Hematopoietic multipotent progenitor cell treated with erythropoietin and hydrocortisone succinate and interleukin-3 and kit ligand, for 15 days (in vitro differentiated cells): ENCODE data around the gene NCOA1.
A peak's percentile ranks its signal among the peaks of the same experiment; 100 is the strongest.
"Not testable (repeated sequence)": the region's sequence is repeated elsewhere in the genome, so short reads cannot be mapped to it uniquely, and the experiment has no call there.

ENCODE experiments used
- DNase-seq: peaks from one replicate; pipeline ENCODE4 v3.0.0-alpha.2; 2015; ENCODE audit warnings: low spot score

NCOA1 gene

GRCh38 chr2:24490690-24491541 is at the start of gene NCOA1:
TSS of gene NCOA1 (plus strand) at chr2:24491254. CDS start at chr2:24658678, 167,424 bp downstream.
- peak; percentile 93 for DNase-seq

GRCh38 chr2:24448797-24449196 is 42.3 kb upstream of the NCOA1 start:
- no peak for DNase-seq

GRCh38 chr2:24449344-24449743 is 41.7 kb upstream of the NCOA1 start:
- DNase-seq = no peak

- DNase-seq = no peak
Observed at GRCh38 chr2:24451805-24452501, 39.1 kb upstream of the NCOA1 start.

GRCh38 chr2:24452502-24452885 is 38.6 kb upstream of the NCOA1 start:
- no peak for DNase-seq

GRCh38 chr2:24453379-24454073 is 37.5 kb upstream of the NCOA1 start:
- no peak for DNase-seq

GRCh38 chr2:24454294-24454693 is 36.8 kb upstream of the NCOA1 start:
- no peak for DNase-seq

- DNase-seq = peak; percentile 71
Observed at GRCh38 chr2:24456599-24457556, 34.2 kb upstream of the NCOA1 start.

- DNase-seq = peak; percentile 25
Observed at GRCh38 chr2:24457696-24458386, 33.2 kb upstream of the NCOA1 start.

GRCh38 chr2:24459224-24460161 is 31.6 kb upstream of the NCOA1 start:
- DNase-seq = peak; percentile 35

- peak; percentile 50 for DNase-seq
Observed at GRCh38 chr2:24461685-24462084, 29.4 kb upstream of the NCOA1 start.

GRCh38 chr2:24463271-24463670 is 27.8 kb upstream of the NCOA1 start:
- no peak for DNase-seq

GRCh38 chr2:24466871-24467870 is 23.9 kb upstream of the NCOA1 start:
- DNase-seq = no peak

GRCh38 chr2:24468453-24468852 is 22.6 kb upstream of the NCOA1 start:
- DNase-seq = not testable (repeated sequence)

GRCh38 chr2:24469148-24469650 is 21.9 kb upstream of the NCOA1 start:
- no peak for DNase-seq

- DNase-seq = no peak
Observed at GRCh38 chr2:24471662-24472061, 19.4 kb upstream of the NCOA1 start.

GRCh38 chr2:24472416-24472815 is 18.6 kb upstream of the NCOA1 start:
- no peak for DNase-seq

- no peak for DNase-seq
Observed at GRCh38 chr2:24473626-24474025, 17.4 kb upstream of the NCOA1 start.
